K562 (cell line): ENCODE measurements around the gene BIRC5. TPM values are rescaled to one million over a fixed set of nuclear protein-coding genes. Genes with fewer than 3 reads are reported as not detected.

Experiments
- BHLHE40 ChIP-seq: IDR thresholded peaks from 2 replicates; pipeline ENCODE4 v1.6.1; 2011; ENCODE audit warnings: low read length, improper control_type of control experiment
- ETV6 ChIP-seq, 3 experiments: fragments of 150-350 bp in 1 of 3; sonication (generic) in 1 of 3; formaldehyde crosslinking in 1 of 3; IDR thresholded peaks; 2 replicates each; pipeline versions ENCODE4 v1.6.1 to v1.8.0; 2014 to 2022; ENCODE audit warnings: borderline replicate concordance in 2 of 3, low read depth in 2 of 3, antibody characterized with exemption in 1 of 3, low read length in 1 of 3, mild to moderate bottlenecking in 1 of 3, missing genetic modification reagents in 1 of 3
- EZH2 ChIP-seq: IDR thresholded peaks from 2 replicates; pipeline ENCODE4 v1.6.1; 2012; ENCODE audit warnings: low read depth, mild to moderate bottlenecking, inconsistent platforms, low read length, borderline replicate concordance
- HDAC6 ChIP-seq: IDR thresholded peaks from 2 replicates; pipeline ENCODE4 v1.6.1; 2012; ENCODE audit warnings: low read depth, mild to moderate bottlenecking, control low read depth, inconsistent platforms, low read length, moderate library complexity
- HSF4 ChIP-seq: fragments of 250-450 bp; sonication (Bioruptor Pico); IDR thresholded peaks from 2 replicates; pipeline ENCODE4 v2.1.2; 2022; ENCODE audit warnings: mild to moderate bottlenecking, moderate library complexity, borderline replicate concordance
- LEF1 ChIP-seq: fragments of 450-650 bp; IDR thresholded peaks from 2 replicates; pipeline ENCODE4 v1.6.1; 2016; ENCODE audit warnings: mild to moderate bottlenecking
- MCM3 ChIP-seq: fragments of 450-650 bp; IDR thresholded peaks from 2 replicates; pipeline ENCODE4 v1.6.1; 2016
- MCM7 ChIP-seq, 2 experiments: fragments of 450-650 bp; IDR thresholded peaks; 2 replicates each; pipeline ENCODE4 v1.6.1; 2016 to 2018
- MEIS2 ChIP-seq: fragments of 450-650 bp; IDR thresholded peaks from 2 replicates; pipeline ENCODE4 v1.6.1; 2014; ENCODE audit warnings: mild to moderate bottlenecking; ENCODE audit not compliant: partially characterized antibody
- NFE2 ChIP-seq: IDR thresholded peaks from 2 replicates; pipeline ENCODE4 v1.6.1; 2014; ENCODE audit warnings: antibody characterized with exemption, low read depth
- NR2F6 ChIP-seq: fragments of 450-650 bp; formaldehyde crosslinking; IDR thresholded peaks from 2 replicates; pipeline ENCODE4 v1.4.0; 2020; ENCODE audit warnings: mild to moderate bottlenecking
- NR3C1 ChIP-seq: sonication (generic); formaldehyde crosslinking; IDR thresholded peaks from 2 replicates; pipeline ENCODE4 v1.8.1; 2022; ENCODE audit warnings: missing genetic modification reagents
- RBM34 ChIP-seq: fragments of 200-400 bp; formaldehyde crosslinking; IDR thresholded peaks from 2 replicates; pipeline ENCODE4 v1.6.1; 2018; ENCODE audit warnings: low read length, borderline replicate concordance; ENCODE audit not compliant: insufficient read depth
- RFX1 ChIP-seq: fragments of 450-650 bp; IDR thresholded peaks from 2 replicates; pipeline ENCODE4 v1.6.1; 2016; ENCODE audit warnings: mild to moderate bottlenecking, moderate library complexity
- RNF2 ChIP-seq: sonication (generic); IDR thresholded peaks from 2 replicates; pipeline ENCODE4 v1.6.1; 2016
- SAP30 ChIP-seq: fragments of 200-600 bp; sonication (generic); IDR thresholded peaks from 2 replicates; pipeline ENCODE4 v1.6.1; 2012; ENCODE audit warnings: borderline replicate concordance, low read depth, mild to moderate bottlenecking, moderate library complexity, low read length, control low read depth, inconsistent platforms; ENCODE audit not compliant: insufficient read depth, poor library complexity, severe bottlenecking
- TCF7 ChIP-seq: sonication (generic); IDR thresholded peaks from 2 replicates; pipeline ENCODE4 v1.6.1; 2016; ENCODE audit warnings: antibody characterized with exemption, borderline replicate concordance
- ZFPM2 ChIP-seq: fragments of 250-450 bp; sonication (Bioruptor Pico); IDR thresholded peaks from 2 replicates; pipeline ENCODE4 v1.5.1; 2022; ENCODE audit warnings: mild to moderate bottlenecking
- ZNF408 ChIP-seq: fragments of 250-450 bp; sonication (Bioruptor Pico); IDR thresholded peaks from 2 replicates; pipeline ENCODE4 v1.4.0; 2020; ENCODE audit warnings: low read depth, mild to moderate bottlenecking, moderate library complexity
- ZNF561 ChIP-seq: fragments of 450-650 bp; formaldehyde crosslinking; conservative IDR thresholded peaks from 2 replicates; pipeline ENCODE4 v1.4.0; 2020; ENCODE audit warnings: mild to moderate bottlenecking, moderate library complexity
- ZNF785 ChIP-seq: fragments of 250-450 bp; sonication (Bioruptor Pico); IDR thresholded peaks from 2 replicates; pipeline ENCODE4 v1.4.0; 2020; ENCODE audit warnings: mild to moderate bottlenecking
- polyA plus RNA-seq, 8 experiments: library from polyadenylated mRNA; depleted of rRNA in 4 of 8; stranded (reverse) in 5 of 8; unstranded in 3 of 8; fragments of >200 nt; fragmentation: Nextera tagmentation in 2 of 8; fragmentation: Illumina TruSeq in 1 of 8; extraction: Ambion mirVana in 2 of 8; extraction: Trizol in 1 of 8; gene quantifications; 2 replicates each; pipeline versions ENCODE4 v1.2.1 to v1.2.3, GENCODE V29; 2011 to 2014; ENCODE audit warnings: inconsistent platforms in 1 of 8, missing spikeins in 1 of 8
- total RNA-seq, 7 experiments: library from RNA; depleted of rRNA in 6 of 7; stranded (reverse); fragments of >200 nt in 6 of 7; fragmentation: Illumina TruSeq in 2 of 7; extraction: Trizol in 2 of 7; gene quantifications; 2 replicates each; pipeline versions ENCODE4 v1.2.1 to v1.2.3, GENCODE V29; 2011 to 2021; ENCODE audit warnings: low replicate concordance in 1 of 7
- TF ChIP-seq, protein P1 (sequence below): fragments of 250-450 bp; sonication (Bioruptor Pico); IDR thresholded peaks from 2 replicates; pipeline ENCODE4 v1.8.0; 2022; ENCODE audit warnings: moderate library complexity, mild to moderate bottlenecking, inconsistent platforms
- TF ChIP-seq, protein P2 (sequence below): sonication (generic); formaldehyde crosslinking; IDR thresholded peaks from 2 replicates; pipeline ENCODE4 v1.8.0; 2022; ENCODE audit warnings: mild to moderate bottlenecking, missing genetic modification reagents
- TF ChIP-seq, protein P3 (sequence below): fragments of 450-650 bp; IDR thresholded peaks from 2 replicates; pipeline ENCODE4 v1.6.1; 2016

Gene BIRC5
- total and polyA plus RNA-seq, 9 of the 15 experiments (the other 6 are each of a cell fraction or from before 2014, with no cell fraction given): 64.4 to 140 (median 101) TPM

GRCh38 chr17:78263063-78263735 is 49.1 kb downstream of the BIRC5 start (continued):
- TF ChIP-seq, protein P1, sequence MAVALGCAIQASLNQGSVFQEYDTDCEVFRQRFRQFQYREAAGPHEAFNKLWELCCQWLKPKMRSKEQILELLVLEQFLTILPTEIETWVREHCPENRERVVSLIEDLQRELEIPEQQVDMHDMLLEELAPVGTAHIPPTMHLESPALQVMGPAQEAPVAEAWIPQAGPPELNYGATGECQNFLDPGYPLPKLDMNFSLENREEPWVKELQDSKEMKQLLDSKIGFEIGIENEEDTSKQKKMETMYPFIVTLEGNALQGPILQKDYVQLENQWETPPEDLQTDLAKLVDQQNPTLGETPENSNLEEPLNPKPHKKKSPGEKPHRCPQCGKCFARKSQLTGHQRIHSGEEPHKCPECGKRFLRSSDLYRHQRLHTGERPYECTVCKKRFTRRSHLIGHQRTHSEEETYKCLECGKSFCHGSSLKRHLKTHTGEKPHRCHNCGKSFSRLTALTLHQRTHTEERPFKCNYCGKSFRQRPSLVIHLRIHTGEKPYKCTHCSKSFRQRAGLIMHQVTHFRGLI: peak; percentile 9; the same call in 1 of the 2 replicates
- no peak for TF ChIP-seq ZNF785 (CRISPR knock-in tag)
- TF ChIP-seq BHLHE40: peak; percentile 51
- TF ChIP-seq MEIS2: peak; percentile 98
- TF ChIP-seq, protein P2, sequence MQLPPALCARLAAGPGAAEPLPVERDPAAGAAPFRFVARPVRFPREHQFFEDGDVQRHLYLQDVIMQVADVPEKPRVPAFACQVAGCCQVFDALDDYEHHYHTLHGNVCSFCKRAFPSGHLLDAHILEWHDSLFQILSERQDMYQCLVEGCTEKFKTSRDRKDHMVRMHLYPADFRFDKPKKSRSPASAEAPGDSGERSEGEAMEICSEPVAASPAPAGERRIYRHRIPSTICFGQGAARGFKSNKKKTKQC (CRISPR knock-in tag): no peak
- TF ChIP-seq MCM3: no peak
- peak; percentile 95 for TF ChIP-seq RNF2
- no peak for TF ChIP-seq ZNF408 (CRISPR knock-in tag)
- no peak for TF ChIP-seq RBM34
- no peak for TF ChIP-seq NR2F6 (CRISPR knock-in tag)
- peak; percentile 99 for TF ChIP-seq ETV6 (IDR thresholded peaks at IDR 0.05; ENCODE audit: borderline replicate concordance in 1 of 2, low read depth in 2 of 2, low read length in 1 of 2)
- TF ChIP-seq ETV6 (CRISPR knock-in tag; IDR thresholded peaks at IDR 0.05; ENCODE audit: borderline replicate concordance): no peak
- TF ChIP-seq HSF4: peak; percentile 82
- no peak for TF ChIP-seq MCM7 (IDR thresholded peaks at IDR 0.05)
- no peak for TF ChIP-seq ZFPM2 (CRISPR knock-in tag)
- TF ChIP-seq SAP30: no peak
- TF ChIP-seq HDAC6: no peak
- TF ChIP-seq, protein P3, sequence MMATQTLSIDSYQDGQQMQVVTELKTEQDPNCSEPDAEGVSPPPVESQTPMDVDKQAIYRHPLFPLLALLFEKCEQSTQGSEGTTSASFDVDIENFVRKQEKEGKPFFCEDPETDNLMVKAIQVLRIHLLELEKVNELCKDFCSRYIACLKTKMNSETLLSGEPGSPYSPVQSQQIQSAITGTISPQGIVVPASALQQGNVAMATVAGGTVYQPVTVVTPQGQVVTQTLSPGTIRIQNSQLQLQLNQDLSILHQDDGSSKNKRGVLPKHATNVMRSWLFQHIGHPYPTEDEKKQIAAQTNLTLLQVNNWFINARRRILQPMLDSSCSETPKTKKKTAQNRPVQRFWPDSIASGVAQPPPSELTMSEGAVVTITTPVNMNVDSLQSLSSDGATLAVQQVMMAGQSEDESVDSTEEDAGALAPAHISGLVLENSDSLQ: peak; percentile 96
- no peak for TF ChIP-seq NR3C1 (CRISPR knock-in tag)
- TF ChIP-seq NFE2: no peak
- TF ChIP-seq LEF1: peak; percentile 85
- 0 out of 2 replicates have a peak, but pooled peaks have one; percentile 32 for TF ChIP-seq TCF7
- peak; percentile 72; the same call in 1 of the 2 replicates for TF ChIP-seq ZNF561 (CRISPR knock-in tag)
- no peak for TF ChIP-seq EZH2
- TF ChIP-seq RFX1: no peak
